GM12878 (cell line): ENCODE measurements around the gene RXFP4. TPM values are rescaled to one million over a fixed set of nuclear protein-coding genes. Genes with fewer than 3 reads are reported as not detected.
A peak's percentile ranks its signal among the peaks of the same experiment; 100 is the strongest.

Experiments used
- ATF3 ChIP-seq: IDR thresholded peaks from 2 replicates; pipeline ENCODE4 v1.6.1; 2011; ENCODE audit warnings: low read depth, mild to moderate bottlenecking, low read length, moderate library complexity, borderline replicate concordance; ENCODE audit errors: extremely low read depth
- CEBPZ ChIP-seq: fragments of 150-350 bp; IDR thresholded peaks from 2 replicates; pipeline ENCODE4 v1.6.1; 2016; ENCODE audit warnings: low read depth, low read length
- CUX1 ChIP-seq: IDR thresholded peaks from 2 replicates; pipeline ENCODE4 v1.6.1; 2012; ENCODE audit warnings: improper control_type of control experiment, low read depth, low read length; ENCODE audit not compliant: insufficient replicate concordance
- DPF2 ChIP-seq: fragments of 450-650 bp; IDR thresholded peaks from 2 replicates; pipeline ENCODE4 v1.6.1; 2017; ENCODE audit warnings: mild to moderate bottlenecking
- HDAC6 ChIP-seq: fragments of 200-600 bp; sonication (generic); IDR thresholded peaks from one replicate; pipeline ENCODE4 v1.8.0; 2017; ENCODE audit warnings: antibody characterized with exemption; ENCODE audit not compliant: unreplicated experiment
- KDM1A ChIP-seq: fragments of 200-600 bp; sonication (generic); IDR thresholded peaks from 2 replicates; pipeline ENCODE4 v1.6.1; 2016; ENCODE audit warnings: borderline replicate concordance
- MLLT1 ChIP-seq: fragments of 450-650 bp; IDR thresholded peaks from 2 replicates; pipeline ENCODE4 v1.6.1; 2016; ENCODE audit warnings: mild to moderate bottlenecking
- MTA2 ChIP-seq: fragments of 450-650 bp; IDR thresholded peaks from 2 replicates; pipeline ENCODE4 v1.6.1; 2016; ENCODE audit warnings: low read depth, mild to moderate bottlenecking, moderate library complexity
- NKRF ChIP-seq: fragments of 450-650 bp; conservative IDR thresholded peaks from 2 replicates; pipeline ENCODE4 v1.6.1; 2017; ENCODE audit warnings: mild to moderate bottlenecking, moderate library complexity
- PAX5 ChIP-seq: IDR thresholded peaks from 2 replicates; pipeline ENCODE4 v1.6.1; 2011; ENCODE audit warnings: low read depth, low read length, borderline replicate concordance
- POU2F2 ChIP-seq: IDR thresholded peaks from 3 replicates; pipeline ENCODE4 v1.6.1; 2011; ENCODE audit warnings: low read depth, mild to moderate bottlenecking, low read length, borderline replicate concordance
- RELB ChIP-seq: fragments of 450-650 bp; IDR thresholded peaks from 2 replicates; pipeline ENCODE4 v1.6.1; 2017; ENCODE audit warnings: low read depth, mild to moderate bottlenecking, moderate library complexity
- YY1 ChIP-seq: IDR thresholded peaks from 2 replicates; pipeline ENCODE4 v1.6.1; 2011; ENCODE audit warnings: low read depth, mild to moderate bottlenecking, low read length
- ZZZ3 ChIP-seq: IDR thresholded peaks from 2 replicates; pipeline ENCODE4 v1.6.1; 2011; ENCODE audit warnings: low read depth; ENCODE audit not compliant: control insufficient read depth, insufficient read length
- polyA plus RNA-seq, 11 experiments: library from polyadenylated mRNA; depleted of rRNA in 4 of 11; unstranded in 6 of 11; stranded (reverse) in 5 of 11; fragments of >200 nt; fragmentation: Nextera tagmentation in 4 of 11; fragmentation: Illumina TruSeq in 1 of 11; extraction: Ambion mirVana in 4 of 11; extraction: Trizol in 1 of 11; gene quantifications; 1 replicate in 1 of 11; 2 replicates in 10 of 11; pipeline versions ENCODE4 v1.2.1 to v1.2.3, GENCODE V29; 2011 to 2016; ENCODE audit warnings: inconsistent platforms in 2 of 11, missing spikeins in 2 of 11, low read depth in 1 of 11
- total RNA-seq, 4 experiments: library from RNA; depleted of rRNA in 3 of 4; stranded (reverse); fragments of >200 nt in 3 of 4; fragmentation: Illumina TruSeq in 1 of 4; extraction: Trizol in 1 of 4; gene quantifications; 2 replicates each; pipeline versions ENCODE4 v1.2.1 to v1.2.3, GENCODE V29; 2013 to 2021

The RXFP4 gene
- total and polyA plus RNA-seq, 10 of the 15 experiments (the other 5 are each of a cell fraction or from before 2014, with no cell fraction given), result 0.10 to 0.40 (median 0.39) TPM; not detected in 7

GRCh38 chr1:155989242-155990004 is 48.0 kb downstream of the RXFP4 start (continued):
- no peak for TF ChIP-seq CUX1
- TF ChIP-seq DPF2, result 0 out of 2 replicates have a peak, but pooled peaks have one; percentile 34
- TF ChIP-seq KDM1A, result no peak
- TF ChIP-seq PAX5, result no peak
- TF ChIP-seq RELB, result no peak
- TF ChIP-seq CEBPZ, result no peak
- no peak for TF ChIP-seq NKRF
- TF ChIP-seq MTA2, result 0 out of 2 replicates have a peak, but pooled peaks have one; percentile 9
- TF ChIP-seq ATF3, result no peak
- peak; percentile 85 for TF ChIP-seq YY1
- TF ChIP-seq POU2F2, result no peak; the same call in 2 of the 3 replicates
- TF ChIP-seq ZZZ3, result no peak
- TF ChIP-seq HDAC6, result no peak
- no peak for TF ChIP-seq MLLT1
